PC-9 (cell line): ENCODE data around the gene NOX3.

ENCODE experiments used
- EZH2 ChIP-seq: fragments of 200-600 bp; sonication (generic); IDR thresholded peaks from 2 replicates; pipeline ENCODE4 v1.8.0; 2017; ENCODE audit warnings: antibody characterized with exemption, low read depth
- TF ChIP-seq, protein P1 (sequence below): fragments of 200-600 bp; sonication (generic); conservative IDR thresholded peaks from 2 replicates; pipeline ENCODE4 v1.6.1; 2017; ENCODE audit warnings: mixed run types, antibody characterized with exemption, mild to moderate bottlenecking, moderate library complexity

DNA sequence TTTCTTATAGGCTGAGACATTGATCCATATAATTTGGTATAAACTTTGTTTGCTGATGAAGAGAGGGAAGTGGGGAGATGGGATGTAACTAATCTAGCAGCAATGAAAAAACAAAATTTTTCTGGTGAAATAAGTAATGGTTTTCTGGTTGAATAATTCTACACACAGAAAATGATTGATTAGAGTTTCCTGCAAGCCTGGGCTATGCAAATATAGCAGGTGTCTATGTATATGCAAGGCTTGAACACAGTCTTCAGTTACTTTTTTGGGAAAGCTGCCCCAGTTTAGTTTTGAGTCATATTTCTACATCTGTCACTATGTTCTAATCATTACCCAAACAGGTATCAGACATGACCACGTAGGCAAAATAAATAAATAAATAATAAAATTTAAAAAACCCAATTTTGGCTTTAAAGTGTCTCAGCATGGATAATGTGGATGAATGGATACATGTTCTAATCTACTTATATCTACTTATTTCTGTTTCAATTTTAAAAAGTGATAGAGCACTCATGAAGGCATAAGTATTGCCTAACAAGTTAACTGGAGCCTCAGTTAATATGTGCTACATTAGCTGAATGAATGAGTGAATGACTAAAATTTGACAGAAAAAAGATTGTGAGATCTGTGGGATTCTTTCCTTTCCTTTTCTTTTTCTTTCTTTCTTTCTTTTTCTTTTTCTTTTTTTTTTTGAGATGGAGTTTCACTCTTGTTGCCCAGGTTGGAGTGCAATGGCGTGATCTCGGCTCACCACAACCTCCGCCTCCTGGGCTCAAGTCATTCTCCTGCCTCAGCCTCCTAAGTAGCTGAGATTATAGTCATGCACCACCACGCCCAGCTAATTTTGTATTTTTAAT is 104.1 kb downstream of the NOX3 start:
- TF ChIP-seq, protein P1, sequence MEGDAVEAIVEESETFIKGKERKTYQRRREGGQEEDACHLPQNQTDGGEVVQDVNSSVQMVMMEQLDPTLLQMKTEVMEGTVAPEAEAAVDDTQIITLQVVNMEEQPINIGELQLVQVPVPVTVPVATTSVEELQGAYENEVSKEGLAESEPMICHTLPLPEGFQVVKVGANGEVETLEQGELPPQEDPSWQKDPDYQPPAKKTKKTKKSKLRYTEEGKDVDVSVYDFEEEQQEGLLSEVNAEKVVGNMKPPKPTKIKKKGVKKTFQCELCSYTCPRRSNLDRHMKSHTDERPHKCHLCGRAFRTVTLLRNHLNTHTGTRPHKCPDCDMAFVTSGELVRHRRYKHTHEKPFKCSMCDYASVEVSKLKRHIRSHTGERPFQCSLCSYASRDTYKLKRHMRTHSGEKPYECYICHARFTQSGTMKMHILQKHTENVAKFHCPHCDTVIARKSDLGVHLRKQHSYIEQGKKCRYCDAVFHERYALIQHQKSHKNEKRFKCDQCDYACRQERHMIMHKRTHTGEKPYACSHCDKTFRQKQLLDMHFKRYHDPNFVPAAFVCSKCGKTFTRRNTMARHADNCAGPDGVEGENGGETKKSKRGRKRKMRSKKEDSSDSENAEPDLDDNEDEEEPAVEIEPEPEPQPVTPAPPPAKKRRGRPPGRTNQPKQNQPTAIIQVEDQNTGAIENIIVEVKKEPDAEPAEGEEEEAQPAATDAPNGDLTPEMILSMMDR: no peak
- no peak for TF ChIP-seq EZH2
